IMR-90 (cell line): ENCODE measurements around the gene NGFR.

Experiments
- CEBPB ChIP-seq: IDR thresholded peaks from 2 replicates; pipeline ENCODE4 v1.6.1; 2012; ENCODE audit warnings: low read depth, low read length, improper control_type of control experiment
- TF ChIP-seq, protein P1 (sequence below): conservative IDR thresholded peaks from 2 replicates; pipeline ENCODE4 v1.5.1; 2012; ENCODE audit warnings: mild to moderate bottlenecking, low read depth, low read length, improper control_type of control experiment

DNA sequence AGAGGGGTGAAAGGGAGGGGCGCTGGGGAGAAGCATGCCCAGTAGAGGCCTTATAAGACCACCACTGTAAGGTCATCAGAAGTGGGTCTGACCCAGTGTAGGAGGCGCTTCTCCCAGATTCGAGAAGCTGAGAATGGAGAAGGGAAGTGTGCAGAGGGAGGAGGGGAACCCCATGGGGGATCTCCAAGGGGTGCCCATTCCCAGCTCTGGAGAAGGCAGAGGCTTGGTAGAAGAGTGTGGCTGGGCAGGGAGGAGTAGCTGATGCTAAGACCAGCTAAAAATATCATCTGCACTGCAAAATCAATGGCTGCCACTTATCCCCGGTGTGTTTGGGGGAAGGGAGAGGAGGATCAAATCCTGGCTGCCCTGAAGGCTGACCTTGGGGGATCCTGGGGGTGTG is 7.2 kb downstream of the NGFR start:
- TF ChIP-seq, protein P1, sequence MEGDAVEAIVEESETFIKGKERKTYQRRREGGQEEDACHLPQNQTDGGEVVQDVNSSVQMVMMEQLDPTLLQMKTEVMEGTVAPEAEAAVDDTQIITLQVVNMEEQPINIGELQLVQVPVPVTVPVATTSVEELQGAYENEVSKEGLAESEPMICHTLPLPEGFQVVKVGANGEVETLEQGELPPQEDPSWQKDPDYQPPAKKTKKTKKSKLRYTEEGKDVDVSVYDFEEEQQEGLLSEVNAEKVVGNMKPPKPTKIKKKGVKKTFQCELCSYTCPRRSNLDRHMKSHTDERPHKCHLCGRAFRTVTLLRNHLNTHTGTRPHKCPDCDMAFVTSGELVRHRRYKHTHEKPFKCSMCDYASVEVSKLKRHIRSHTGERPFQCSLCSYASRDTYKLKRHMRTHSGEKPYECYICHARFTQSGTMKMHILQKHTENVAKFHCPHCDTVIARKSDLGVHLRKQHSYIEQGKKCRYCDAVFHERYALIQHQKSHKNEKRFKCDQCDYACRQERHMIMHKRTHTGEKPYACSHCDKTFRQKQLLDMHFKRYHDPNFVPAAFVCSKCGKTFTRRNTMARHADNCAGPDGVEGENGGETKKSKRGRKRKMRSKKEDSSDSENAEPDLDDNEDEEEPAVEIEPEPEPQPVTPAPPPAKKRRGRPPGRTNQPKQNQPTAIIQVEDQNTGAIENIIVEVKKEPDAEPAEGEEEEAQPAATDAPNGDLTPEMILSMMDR: no peak
- TF ChIP-seq CEBPB: no peak
